Caco-2 (cell line): ENCODE measurements around the gene HNRNPUL1. TPM values are rescaled to one million over a fixed set of nuclear protein-coding genes. Genes with fewer than 3 reads are reported as not detected.

Experiments used
- BruUV-seq: library from RNA; stranded (reverse); fragments of 400-500 nt; replicated peaks from 2 replicates; lab custom pipeline; 2021; lab: Mats Ljungman, UMichigan
- CTCF ChIA-PET: fragments of 300-600 bp; sonication (Branson Sonifier 250); formaldehyde crosslinking; loops from one replicate; lab custom pipeline; 2022; ENCODE audit warnings: antibody characterized with exemption; lab: Charles Lee
- POLR2A ChIA-PET: fragments of 300-600 bp; sonication (Branson Sonifier 250); formaldehyde crosslinking; loops from one replicate; lab custom pipeline; 2022; ENCODE audit warnings: antibody characterized with exemption; lab: Charles Lee
- DNase-seq, 2 experiments: peaks; one replicate each; pipeline versions ENCODE4 v3.0.0 to v3.0.0-alpha.2; 2020 to 2022
- H3K27me3 ChIP-seq: replicated peaks from 2 replicates; pipeline ENCODE4 v1.6.0; 2011; ENCODE audit warnings: low read length; ENCODE audit not compliant: control insufficient read depth, insufficient read depth
- H3K36me3 ChIP-seq: 2 replicates; pipeline ENCODE4 v1.5.1; 2011; ENCODE audit warnings: low read length; ENCODE audit not compliant: control insufficient read depth, insufficient read depth
- H3K4me1 ChIP-seq: fragments of 250-450 bp; sonication (Bioruptor Pico); 2 replicates; pipeline ENCODE4 v1.5.1; 2020; ENCODE audit warnings: mild to moderate bottlenecking
- H3K4me3 ChIP-seq: 2 replicates; pipeline ENCODE4 v1.5.1; 2011; ENCODE audit warnings: low read depth, mild to moderate bottlenecking, control low read depth, low read length
- H3K9me3 ChIP-seq: fragments of 250-450 bp; sonication (Bioruptor Pico); 2 replicates; pipeline ENCODE4 v1.5.1; 2020; ENCODE audit warnings: mild to moderate bottlenecking, moderate library complexity
- H3K27ac Mint-ChIP-seq: one replicate; pipeline ENCODE4 v1.8.0; 2022; ENCODE audit warnings: mixed read lengths; ENCODE audit not compliant: unreplicated experiment
- H3K27me3 Mint-ChIP-seq: one replicate; pipeline ENCODE4 v1.8.0; 2022; ENCODE audit warnings: mixed read lengths; ENCODE audit not compliant: insufficient read depth, unreplicated experiment
- H3K36me3 Mint-ChIP-seq: one replicate; pipeline ENCODE4 v1.8.0; 2022; ENCODE audit warnings: mild to moderate bottlenecking, mixed read lengths; ENCODE audit not compliant: insufficient read depth, unreplicated experiment
- H3K4me1 Mint-ChIP-seq: one replicate; pipeline ENCODE4 v1.8.0; 2022; ENCODE audit warnings: low read depth, mixed read lengths; ENCODE audit not compliant: unreplicated experiment
- H3K4me3 Mint-ChIP-seq: one replicate; pipeline ENCODE4 v1.8.0; 2022; ENCODE audit warnings: mild to moderate bottlenecking, moderate library complexity, mixed read lengths; ENCODE audit not compliant: unreplicated experiment
- H3K9me3 Mint-ChIP-seq: one replicate; pipeline ENCODE4 v1.8.0; 2022; ENCODE audit warnings: mixed read lengths; ENCODE audit not compliant: unreplicated experiment
- intact Hi-C: fragments of 100-400 bp; cut with micrococcal nuclease; formaldehyde crosslinking; loops from one replicate; pipeline ENCODE4 v1.10.0; 2022; ENCODE audit not compliant: unreplicated experiment
- total RNA-seq: library from RNA; stranded (reverse); gene quantifications from 2 replicates; pipeline ENCODE4 v1.2.3, GENCODE V29; 2022
- TF ChIP-seq, protein P1 (sequence below), 2 experiments: fragments of 200-600 bp in 1 of 2; IDR thresholded peaks; 1 replicate in 1 of 2; 2 replicates in 1 of 2; pipeline versions ENCODE4 v1.5.1 to v1.8.0; 2011 to 2022; ENCODE audit warnings: antibody characterized with exemption in 1 of 2, control low read depth in 1 of 2, inconsistent platforms in 1 of 2, low read depth in 1 of 2, low read length in 1 of 2, mild to moderate bottlenecking in 1 of 2, moderate library complexity in 1 of 2; ENCODE audit not compliant: insufficient read depth in 1 of 2, severe bottlenecking in 1 of 2, unreplicated experiment in 1 of 2

The HNRNPUL1 gene
- total RNA-seq, 1 experiment from 2014 or later = 322 TPM

DNA sequence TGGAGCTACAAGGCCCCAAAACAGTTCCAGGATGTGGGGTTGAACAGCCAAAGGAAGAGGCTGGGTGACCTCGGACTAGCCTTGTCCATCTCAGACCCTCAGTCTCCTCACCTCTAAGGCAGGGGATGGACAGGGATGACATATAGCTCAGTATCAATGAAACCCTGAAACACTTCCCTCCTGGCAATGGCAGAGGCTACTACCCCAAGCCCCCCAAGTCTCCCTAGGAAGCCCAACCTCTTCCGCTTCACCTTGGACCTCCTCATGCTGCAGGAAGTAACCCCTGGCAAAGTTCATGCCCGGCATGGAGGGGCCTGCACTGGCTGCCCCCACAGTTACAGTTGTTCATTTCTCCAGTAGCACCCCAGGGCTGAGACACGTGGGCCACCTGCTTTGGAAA, 56.4 kb downstream of the HNRNPUL1 start:
- H3K4me1 ChIP-seq = peaks cover 34% of the 10 kb centered on the region
- no peak overlapping the region for H3K4me3 Mint-ChIP-seq
- CTCF ChIA-PET = interaction anchor here (1.7 kb wide), 1 partner anchor 32 kb away, joined by 5 read pairs; no protein-coding TSS in a partner anchor
- peaks cover 7% of the 10 kb centered on the region for H3K36me3 ChIP-seq
- no peaks in the 10 kb centered on the region for H3K9me3 Mint-ChIP-seq
- intact Hi-C loops = no loop called here
- DNase-seq = no peak
- H3K9me3 ChIP-seq = no peaks in the 10 kb centered on the region
- no peak overlapping the region for H3K27ac Mint-ChIP-seq
- H3K4me1 Mint-ChIP-seq = peaks cover 22% of the 10 kb centered on the region
- BruUV-seq = no TSS peak
- no peaks in the 10 kb centered on the region for H3K27me3 Mint-ChIP-seq
- H3K4me3 ChIP-seq = no peak overlapping the region
- POLR2A ChIA-PET = no interaction called here
- H3K27me3 ChIP-seq = no peaks in the 10 kb centered on the region
- peaks cover 64% of the 10 kb centered on the region for H3K36me3 Mint-ChIP-seq
- TF ChIP-seq, protein P1, sequence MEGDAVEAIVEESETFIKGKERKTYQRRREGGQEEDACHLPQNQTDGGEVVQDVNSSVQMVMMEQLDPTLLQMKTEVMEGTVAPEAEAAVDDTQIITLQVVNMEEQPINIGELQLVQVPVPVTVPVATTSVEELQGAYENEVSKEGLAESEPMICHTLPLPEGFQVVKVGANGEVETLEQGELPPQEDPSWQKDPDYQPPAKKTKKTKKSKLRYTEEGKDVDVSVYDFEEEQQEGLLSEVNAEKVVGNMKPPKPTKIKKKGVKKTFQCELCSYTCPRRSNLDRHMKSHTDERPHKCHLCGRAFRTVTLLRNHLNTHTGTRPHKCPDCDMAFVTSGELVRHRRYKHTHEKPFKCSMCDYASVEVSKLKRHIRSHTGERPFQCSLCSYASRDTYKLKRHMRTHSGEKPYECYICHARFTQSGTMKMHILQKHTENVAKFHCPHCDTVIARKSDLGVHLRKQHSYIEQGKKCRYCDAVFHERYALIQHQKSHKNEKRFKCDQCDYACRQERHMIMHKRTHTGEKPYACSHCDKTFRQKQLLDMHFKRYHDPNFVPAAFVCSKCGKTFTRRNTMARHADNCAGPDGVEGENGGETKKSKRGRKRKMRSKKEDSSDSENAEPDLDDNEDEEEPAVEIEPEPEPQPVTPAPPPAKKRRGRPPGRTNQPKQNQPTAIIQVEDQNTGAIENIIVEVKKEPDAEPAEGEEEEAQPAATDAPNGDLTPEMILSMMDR (IDR thresholded peaks at IDR 0.05; ENCODE audit: insufficient read depth in 1 of 2, low read depth in 1 of 2, low read length in 1 of 2, severe bottlenecking in 1 of 2, unreplicated experiment in 1 of 2) = no peak

DNA sequence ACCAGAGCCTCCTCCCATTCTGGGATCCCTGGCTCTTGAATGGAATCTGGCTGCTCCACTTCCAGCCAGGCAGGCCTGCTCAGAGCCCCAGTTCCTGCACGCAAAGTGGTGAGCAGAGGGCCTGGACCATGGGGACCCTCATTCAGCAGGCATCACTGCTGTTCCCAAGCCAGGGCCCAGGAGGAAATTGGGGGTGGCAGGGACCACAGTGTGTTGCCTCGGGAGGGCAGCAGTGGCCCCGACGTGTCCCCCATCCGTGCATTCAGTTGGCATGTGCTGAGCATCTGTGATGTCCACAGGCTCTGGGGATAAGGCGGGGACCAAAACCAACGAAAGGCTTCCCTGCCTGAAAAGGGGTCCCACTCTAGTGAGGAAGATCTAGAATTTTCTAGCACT, 57.0 kb downstream of the HNRNPUL1 start:
- no peak for DNase-seq
- peaks cover 25% of the 10 kb centered on the region for H3K4me1 Mint-ChIP-seq
- no peaks in the 10 kb centered on the region for H3K27me3 Mint-ChIP-seq
- POLR2A ChIA-PET = no interaction called here
- peaks cover 40% of the 10 kb centered on the region for H3K4me1 ChIP-seq
- H3K27me3 ChIP-seq = no peaks in the 10 kb centered on the region
- no TSS peak for BruUV-seq
- intact Hi-C loops = no loop called here
- CTCF ChIA-PET = interaction anchor here (1.0 to 1.7 kb wide), 2 partner anchors 11 to 31 kb away, joined by 3 to 5 read pairs; no protein-coding TSS in a partner anchor
- H3K4me3 ChIP-seq = no peak overlapping the region
- H3K36me3 ChIP-seq = peaks cover 7% of the 10 kb centered on the region
- no peaks in the 10 kb centered on the region for H3K9me3 ChIP-seq
- no peaks in the 10 kb centered on the region for H3K9me3 Mint-ChIP-seq
- H3K27ac Mint-ChIP-seq = no peak overlapping the region
- peaks cover 69% of the 10 kb centered on the region for H3K36me3 Mint-ChIP-seq
- TF ChIP-seq, protein P1 (IDR thresholded peaks at IDR 0.05; ENCODE audit: insufficient read depth in 1 of 2, low read depth in 1 of 2, low read length in 1 of 2, severe bottlenecking in 1 of 2, unreplicated experiment in 1 of 2) = no peak
- no peak overlapping the region for H3K4me3 Mint-ChIP-seq

DNA sequence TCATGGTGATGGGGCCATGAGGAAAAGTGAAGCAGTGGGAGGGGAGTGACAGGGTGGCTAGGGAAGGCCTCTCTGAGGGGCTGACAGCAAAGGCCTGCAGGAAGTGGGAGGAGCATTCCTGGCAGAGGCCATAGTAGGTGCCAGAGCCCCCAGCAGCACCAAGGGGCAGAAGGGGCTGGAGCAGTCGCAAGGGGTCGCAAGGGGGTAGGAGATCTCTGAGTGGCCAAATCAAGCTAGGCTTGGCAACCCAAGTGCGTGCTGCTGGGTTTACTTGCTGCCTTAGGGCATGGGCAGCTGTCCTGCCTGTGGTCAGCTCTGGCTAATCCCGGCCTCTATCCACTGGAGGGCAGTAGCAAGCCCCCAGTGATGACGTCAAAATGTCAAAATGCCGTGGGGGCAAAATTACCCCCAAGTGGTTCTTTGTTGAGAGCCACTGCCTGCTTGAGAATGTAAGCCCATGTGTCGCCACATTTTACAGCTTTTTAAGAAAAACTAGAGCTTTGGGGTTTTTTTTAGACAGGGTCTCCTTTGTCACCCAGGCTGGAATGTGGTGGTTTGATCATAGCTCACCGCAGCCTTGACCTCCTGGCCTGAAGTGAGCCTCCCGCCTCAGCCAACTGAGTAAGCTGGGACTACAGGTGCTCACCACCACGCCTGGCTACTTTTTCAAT, 57.6 kb downstream of the HNRNPUL1 start:
- H3K27me3 ChIP-seq = no peaks in the 10 kb centered on the region
- peaks cover 70% of the 10 kb centered on the region for H3K36me3 Mint-ChIP-seq
- TF ChIP-seq, protein P1 (IDR thresholded peaks at IDR 0.05; ENCODE audit: insufficient read depth in 1 of 2, low read depth in 1 of 2, low read length in 1 of 2, severe bottlenecking in 1 of 2, unreplicated experiment in 1 of 2) = peak; percentile 59 to 61
- H3K4me3 ChIP-seq = no peak overlapping the region
- peaks cover 4% of the 10 kb centered on the region for H3K36me3 ChIP-seq
- H3K27me3 Mint-ChIP-seq = no peaks in the 10 kb centered on the region
- no peaks in the 10 kb centered on the region for H3K9me3 Mint-ChIP-seq
- peaks cover 30% of the 10 kb centered on the region for H3K4me1 Mint-ChIP-seq
- peaks cover 43% of the 10 kb centered on the region for H3K4me1 ChIP-seq
- H3K27ac Mint-ChIP-seq = no peak overlapping the region
- intact Hi-C loops = no loop called here
- ChIA-PET CTCF (interaction anchor here (1.0 to 1.7 kb wide), 2 partner anchors 11 to 31 kb away, joined by 3 to 5 read pairs; no protein-coding TSS in a partner anchor), POLR2A (no interaction called here)
- H3K9me3 ChIP-seq = no peaks in the 10 kb centered on the region
- H3K4me3 Mint-ChIP-seq = no peak overlapping the region
- peak in 1 of 2 experiments; percentile 44 for DNase-seq
- BruUV-seq = no TSS peak
